Neural cell (in vitro differentiated cells): Measurements from ENCODE around the gene FLYWCH2. TPM values are rescaled to one million over a fixed set of nuclear protein-coding genes. Genes with fewer than 3 reads are reported as not detected.

ENCODE experiments used
- H2AFZ ChIP-seq: fragments of 200-600, 300-800 bp; sonication (generic), shearing (Covaris generic); 2 replicates; pipeline ENCODE4 v1.6.0; 2014; ENCODE audit warnings: low read depth, mild to moderate bottlenecking, antibody characterized with exemption, low read length, moderate library complexity
- H3F3A ChIP-seq: fragments of 200-600 bp; shearing (Covaris generic); 2 replicates; pipeline ENCODE4 v1.6.1; 2016; ENCODE audit warnings: mild to moderate bottlenecking, moderate library complexity, mixed read lengths, antibody characterized with exemption, low read length; ENCODE audit not compliant: insufficient read depth, poor library complexity, severe bottlenecking
- H3K27ac ChIP-seq: fragments of 200-600, 300-800 bp; sonication (generic), shearing (Covaris generic); 2 replicates; pipeline ENCODE4 v1.5.1; 2014; ENCODE audit warnings: mild to moderate bottlenecking, low read length, moderate library complexity
- H3K27me3 ChIP-seq: fragments of 300-800, 200-600 bp; sonication (generic), shearing (Covaris generic); 2 replicates; pipeline ENCODE4 v1.6.0; 2014; ENCODE audit warnings: mild to moderate bottlenecking, low read depth, low read length, moderate library complexity; ENCODE audit not compliant: insufficient read depth
- H3K36me3 ChIP-seq: fragments of 300-800, 200-600 bp; sonication (generic), shearing (Covaris generic); 2 replicates; pipeline ENCODE4 v1.5.1; 2014; ENCODE audit warnings: mild to moderate bottlenecking, antibody characterized with exemption, low read length, moderate library complexity; ENCODE audit not compliant: insufficient read depth
- H3K4me2 ChIP-seq: fragments of 300-800, 200-600 bp; sonication (generic), shearing (Covaris generic); 2 replicates; pipeline ENCODE4 v1.6.0; 2014; ENCODE audit warnings: mild to moderate bottlenecking, low read length
- H3K4me3 ChIP-seq: fragments of 300-800, 200-600 bp; sonication (generic), shearing (Covaris generic); 2 replicates; pipeline ENCODE4 v1.5.1; 2014; ENCODE audit warnings: mild to moderate bottlenecking, low read length, moderate library complexity
- H3K79me2 ChIP-seq: fragments of 200-600 bp; shearing (Covaris generic); replicated peaks from 2 replicates; pipeline ENCODE4 v1.6.0; 2014; ENCODE audit warnings: mild to moderate bottlenecking, low read length, moderate library complexity; ENCODE audit not compliant: insufficient read depth
- H3K9ac ChIP-seq: fragments of 300-800, 200-600 bp; sonication (generic), shearing (Covaris generic); 2 replicates; pipeline ENCODE4 v1.6.1; 2016; ENCODE audit warnings: mild to moderate bottlenecking, low read length, mixed read lengths
- H3K9me2 ChIP-seq: fragments of 200-600 bp; shearing (Covaris generic); 2 replicates; pipeline ENCODE4 v1.6.1; 2016; ENCODE audit warnings: mild to moderate bottlenecking, low read length, mixed read lengths; ENCODE audit not compliant: insufficient read depth
- H3K9me3 ChIP-seq: fragments of 200-600, 300-800 bp; sonication (generic), shearing (Covaris generic); 2 replicates; pipeline ENCODE4 v1.6.1; 2016; ENCODE audit warnings: mild to moderate bottlenecking, mixed run types, low read length, moderate library complexity, mixed read lengths
- H4K20me1 ChIP-seq: fragments of 200-600 bp; shearing (Covaris generic); 2 replicates; pipeline ENCODE4 v1.6.1; 2016; ENCODE audit warnings: mild to moderate bottlenecking, mixed run types; ENCODE audit not compliant: insufficient read depth
- CTCF ChIP-seq: fragments of 450-650 bp; IDR thresholded peaks from 2 replicates; pipeline ENCODE4 v1.5.1; 2014; ENCODE audit warnings: antibody characterized with exemption, mild to moderate bottlenecking, moderate library complexity; ENCODE audit not compliant: poor library complexity, severe bottlenecking
- EP300 ChIP-seq: fragments of 450-650 bp; conservative IDR thresholded peaks from 2 replicates; pipeline ENCODE4 v1.6.1; 2014; ENCODE audit warnings: antibody characterized with exemption, mild to moderate bottlenecking, moderate library complexity; ENCODE audit not compliant: poor library complexity, severe bottlenecking
- EZH2 ChIP-seq: fragments of 200-600, 300-800 bp; shearing (Covaris generic), sonication (generic); IDR thresholded peaks from 2 replicates; pipeline ENCODE4 v1.6.1; 2014; ENCODE audit warnings: antibody characterized with exemption, low read length, borderline replicate concordance, mild to moderate bottlenecking; ENCODE audit not compliant: insufficient read depth, poor library complexity, severe bottlenecking
- MXI1 ChIP-seq: fragments of 450-650 bp; conservative IDR thresholded peaks from 2 replicates; pipeline ENCODE4 v1.6.1; 2014; ENCODE audit warnings: antibody characterized with exemption, mild to moderate bottlenecking; ENCODE audit not compliant: poor library complexity, severe bottlenecking
- POLR2AphosphoS5 ChIP-seq: IDR thresholded peaks from 2 replicates; pipeline ENCODE4 v1.6.1; 2012
- RAD21 ChIP-seq: fragments of 450-650 bp; conservative IDR thresholded peaks from 2 replicates; pipeline ENCODE4 v1.6.1; 2014; ENCODE audit warnings: antibody characterized with exemption, mild to moderate bottlenecking, moderate library complexity
- SMC3 ChIP-seq: fragments of 450-650 bp; conservative IDR thresholded peaks from 2 replicates; pipeline ENCODE4 v1.6.1; 2014; ENCODE audit warnings: antibody characterized with exemption, mild to moderate bottlenecking, moderate library complexity; ENCODE audit not compliant: poor library complexity
- TAF1 ChIP-seq: IDR thresholded peaks from 2 replicates; pipeline ENCODE4 v1.6.1; 2012; ENCODE audit warnings: low read depth
- polyA plus RNA-seq: library from polyadenylated mRNA; depleted of rRNA; stranded (reverse); fragments of >200 nt; gene quantifications from 2 replicates; pipeline ENCODE4 v1.2.3, GENCODE V29; 2014
- TF ChIP-seq, protein P1 (sequence below): IDR thresholded peaks from 2 replicates; pipeline ENCODE4 v1.6.1; 2012; ENCODE audit warnings: borderline replicate concordance

The FLYWCH2 gene
- polyA plus RNA-seq, 1 donor from 2014 or later = 193 TPM

- no peaks in the 10 kb centered on the region for H3K9me2 ChIP-seq
- no peak overlapping the region for H3K9ac ChIP-seq
- no peak overlapping the region for H3K27ac ChIP-seq
- TF ChIP-seq MXI1 (no peak), CTCF (peak; percentile 71), SMC3 (peak; percentile 60)
- no peak overlapping the region for H3K4me2 ChIP-seq
- no peaks in the 10 kb centered on the region for H4K20me1 ChIP-seq
- no peaks in the 10 kb centered on the region for H3K79me2 ChIP-seq
- peaks cover 21% of the 10 kb centered on the region for H3K27me3 ChIP-seq
- H3K9me3 ChIP-seq = no peaks in the 10 kb centered on the region
- H3K36me3 ChIP-seq = no peaks in the 10 kb centered on the region
- H2AFZ ChIP-seq = no peak overlapping the region
- no peak overlapping the region for H3K4me3 ChIP-seq
- H3F3A ChIP-seq = no peaks in the 10 kb centered on the region
Measured at GRCh38 chr16:2874912-2875362, 8.1 kb upstream of the FLYWCH2 start.

DNA sequence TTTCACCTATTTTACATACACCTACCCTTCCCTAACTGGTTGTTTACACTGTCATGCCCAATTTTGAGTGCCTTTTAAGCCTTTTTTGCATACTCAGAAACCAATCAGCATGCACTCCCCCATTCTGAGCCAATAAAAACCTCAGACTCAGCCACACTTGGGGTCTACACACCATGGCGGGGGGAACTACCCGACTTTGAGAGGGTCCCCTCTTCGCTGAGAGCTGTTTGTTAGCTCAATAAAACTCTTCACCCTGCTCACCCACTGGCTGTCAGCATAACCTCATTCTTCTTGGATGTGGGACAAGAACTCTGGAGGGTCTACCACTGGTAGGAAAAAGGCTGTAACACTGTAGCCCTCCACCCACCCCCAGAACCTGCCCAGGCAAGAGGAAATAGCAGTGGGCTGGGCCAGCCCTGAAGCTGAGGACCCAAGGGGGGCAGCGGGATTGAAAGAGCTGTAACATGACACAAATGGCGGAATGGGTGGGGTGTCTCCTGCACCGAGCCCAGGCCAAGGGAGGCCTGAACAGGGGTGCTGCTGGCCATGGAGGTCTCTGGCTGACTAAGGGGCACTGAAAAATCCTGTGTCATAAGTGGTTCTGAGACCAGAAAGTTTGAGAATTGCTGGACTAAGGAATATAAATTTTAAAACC is 3.0 kb upstream of the FLYWCH2 start:
- Histone ChIP-seq H3K27me3 (no peaks in the 10 kb centered on the region), H3K4me3 (no peak overlapping the region), H2AFZ (no peak overlapping the region), H3F3A (no peaks in the 10 kb centered on the region), H4K20me1 (no peaks in the 10 kb centered on the region), H3K9ac (no peak overlapping the region), H3K79me2 (peaks cover 4% of the 10 kb centered on the region), H3K36me3 (no peaks in the 10 kb centered on the region), H3K9me3 (no peaks in the 10 kb centered on the region), H3K27ac (no peak overlapping the region), H3K9me2 (no peaks in the 10 kb centered on the region), H3K4me2 (no peak overlapping the region)
- TF ChIP-seq MXI1 (no peak), TAF1 (no peak), EZH2 (no peak), POLR2AphosphoS5 (no peak), CTCF (no peak), EP300 (no peak), RAD21 (no peak), SMC3 (no peak)
- TF ChIP-seq, protein P1, sequence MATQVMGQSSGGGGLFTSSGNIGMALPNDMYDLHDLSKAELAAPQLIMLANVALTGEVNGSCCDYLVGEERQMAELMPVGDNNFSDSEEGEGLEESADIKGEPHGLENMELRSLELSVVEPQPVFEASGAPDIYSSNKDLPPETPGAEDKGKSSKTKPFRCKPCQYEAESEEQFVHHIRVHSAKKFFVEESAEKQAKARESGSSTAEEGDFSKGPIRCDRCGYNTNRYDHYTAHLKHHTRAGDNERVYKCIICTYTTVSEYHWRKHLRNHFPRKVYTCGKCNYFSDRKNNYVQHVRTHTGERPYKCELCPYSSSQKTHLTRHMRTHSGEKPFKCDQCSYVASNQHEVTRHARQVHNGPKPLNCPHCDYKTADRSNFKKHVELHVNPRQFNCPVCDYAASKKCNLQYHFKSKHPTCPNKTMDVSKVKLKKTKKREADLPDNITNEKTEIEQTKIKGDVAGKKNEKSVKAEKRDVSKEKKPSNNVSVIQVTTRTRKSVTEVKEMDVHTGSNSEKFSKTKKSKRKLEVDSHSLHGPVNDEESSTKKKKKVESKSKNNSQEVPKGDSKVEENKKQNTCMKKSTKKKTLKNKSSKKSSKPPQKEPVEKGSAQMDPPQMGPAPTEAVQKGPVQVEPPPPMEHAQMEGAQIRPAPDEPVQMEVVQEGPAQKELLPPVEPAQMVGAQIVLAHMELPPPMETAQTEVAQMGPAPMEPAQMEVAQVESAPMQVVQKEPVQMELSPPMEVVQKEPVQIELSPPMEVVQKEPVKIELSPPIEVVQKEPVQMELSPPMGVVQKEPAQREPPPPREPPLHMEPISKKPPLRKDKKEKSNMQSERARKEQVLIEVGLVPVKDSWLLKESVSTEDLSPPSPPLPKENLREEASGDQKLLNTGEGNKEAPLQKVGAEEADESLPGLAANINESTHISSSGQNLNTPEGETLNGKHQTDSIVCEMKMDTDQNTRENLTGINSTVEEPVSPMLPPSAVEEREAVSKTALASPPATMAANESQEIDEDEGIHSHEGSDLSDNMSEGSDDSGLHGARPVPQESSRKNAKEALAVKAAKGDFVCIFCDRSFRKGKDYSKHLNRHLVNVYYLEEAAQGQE = no peak
